Measurements from ENCODE around the gene CIAO1. TPM values are rescaled to one million over a fixed set of nuclear protein-coding genes. Genes with fewer than 3 reads are reported as not detected.

CIAO1 gene
- total and polyA plus RNA-seq, 2 of the 13 experiments (the other 11 are each of a cell fraction or from before 2014, with no cell fraction given) = 99.3 to 120 TPM

- no peak overlapping the region for H2AFZ ChIP-seq (ENCODE audit: low read length)
- peaks cover 1 to 3% of the 10 kb centered on the region in 2 experiments; a peak in 3 of 5 replicates for H3K36me3 ChIP-seq (replicated peaks in 1 of 2; ENCODE audit: control insufficient read depth in 1 of 2, insufficient read depth in 2 of 2, low read length in 2 of 2)
- intact Hi-C loops (cut with micrococcal nuclease; ENCODE audit: unreplicated experiment) (no loop called here), in situ Hi-C loops (cut with HindIII; ENCODE audit: extremely low pct_ligation_motif_present, low pct_unique_long_range_greater_than_20kb) (no loop called here)
- 0 out of 2 replicates have a peak, but pooled peaks cover 9% of the 10 kb centered on the region for H3K4me1 ChIP-seq (ENCODE audit: insufficient read depth, low read length)
- H3K4me2 ChIP-seq (ENCODE audit: low read depth, low read length) = no peak overlapping the region
- no peak overlapping the region for H3K4me3 ChIP-seq (replicated peaks in 1 of 3; ENCODE audit: insufficient read depth in 1 of 3, low read depth in 2 of 3, low read length in 3 of 3)
- H3K27ac ChIP-seq (ENCODE audit: extremely low read length, insufficient read depth, low read length) = no peak overlapping the region
- no peaks in the 10 kb centered on the region for H3K79me2 ChIP-seq (ENCODE audit: insufficient read depth, low read length)
- FAIRE-seq (no peak), ATAC-seq (no peak), DNase-seq (ENCODE audit: low spot score) (no peak)
- BruUV-seq (replicated peaks) = no TSS peak
- no peak overlapping the region for H3K9ac ChIP-seq (ENCODE audit: insufficient read depth, low read depth, low read length)
- POLR2A ChIA-PET = interaction anchor here (2.3 kb wide), 1 partner anchor 10 kb away, joined by 6 read pairs; the partner anchor contains the start of gene STARD7
- WGBS (ENCODE audit: low lambda C conversion rate) = 84% methylated on average over 13 of the region's 13 CpGs
- H3K9me3 ChIP-seq (ENCODE audit: low read length) = no peaks in the 10 kb centered on the region
- no peaks in the 10 kb centered on the region for H4K20me1 ChIP-seq (ENCODE audit: insufficient read depth, low read length)
- CTCF ChIA-PET (ENCODE audit: low intra/inter-chr PET ratio, low total read pairs) = no interaction called here
- H3K27me3 ChIP-seq (ENCODE audit: control insufficient read depth in 1 of 2, insufficient read depth in 2 of 2, low read length in 2 of 2) = no peaks in the 10 kb centered on the region
- no peak for TF ChIP-seq HMG20A (CRISPR knock-in tag; IDR thresholded peaks at IDR 0.05; ENCODE audit: borderline replicate concordance)
- TF ChIP-seq SP1 (IDR thresholded peaks at IDR 0.05) = no peak
- TF ChIP-seq SP1 (CRISPR knock-in tag; IDR thresholded peaks at IDR 0.05) = no peak
- no peak for TF ChIP-seq ZNF383 (CRISPR knock-in tag; IDR thresholded peaks at IDR 0.05; ENCODE audit: borderline replicate concordance)
- no peak for TF ChIP-seq ZNF354B (CRISPR knock-in tag; IDR thresholded peaks at IDR 0.05)
- TF ChIP-seq ARID4A (CRISPR knock-in tag; IDR thresholded peaks at IDR 0.05; ENCODE audit: borderline replicate concordance) = no peak
- TF ChIP-seq SRF (IDR thresholded peaks at IDR 0.05; ENCODE audit: low read depth, low read length) = no peak
- no peak for TF ChIP-seq SSRP1 (CRISPR knock-in tag; IDR thresholded peaks at IDR 0.05)
- no peak for TF ChIP-seq TFAP4 (IDR thresholded peaks at IDR 0.05; ENCODE audit: borderline replicate concordance, low read depth)
- TF ChIP-seq IRX3 (CRISPR knock-in tag; IDR thresholded peaks at IDR 0.05; ENCODE audit: borderline replicate concordance, low read depth) = no peak
- TF ChIP-seq CENPT (CRISPR knock-in tag; IDR thresholded peaks at IDR 0.05; ENCODE audit: low read depth) = no peak
- no peak for TF ChIP-seq REST (IDR thresholded peaks at IDR 0.05; ENCODE audit: borderline replicate concordance in 1 of 2, low read depth in 1 of 2, low read length in 2 of 2)
- no peak for TF ChIP-seq MYPOP (CRISPR knock-in tag; IDR thresholded peaks at IDR 0.05)
- no peak for TF ChIP-seq ARHGAP35 (CRISPR knock-in tag; IDR thresholded peaks at IDR 0.05; ENCODE audit: borderline replicate concordance)
Measured at GRCh38 chr2:96218508-96219131, 47.4 kb upstream of the CIAO1 start.

Data from HepG2 (cell line).